Endothelial cell (in vitro differentiated cells): ENCODE data around the gene SP110. TPM values are rescaled to one million over a fixed set of nuclear protein-coding genes. Genes with fewer than 3 reads are reported as not detected.

Experiments
- DNase-seq: peaks from one replicate; pipeline ENCODE4 v3.0.0; 2021; ENCODE audit warnings: low spot score
- H3K27ac Mint-ChIP-seq: one replicate; pipeline ENCODE4 v1.8.0; 2021; ENCODE audit warnings: mixed read lengths, inconsistent platforms; ENCODE audit not compliant: unreplicated experiment
- H3K27me3 Mint-ChIP-seq: one replicate; pipeline ENCODE4 v1.8.0; 2021; ENCODE audit warnings: mild to moderate bottlenecking, moderate library complexity, mixed read lengths, inconsistent platforms; ENCODE audit not compliant: unreplicated experiment
- H3K36me3 Mint-ChIP-seq: one replicate; pipeline ENCODE4 v1.8.0; 2021; ENCODE audit warnings: mild to moderate bottlenecking, low read depth, mixed read lengths, inconsistent platforms; ENCODE audit not compliant: unreplicated experiment
- H3K4me1 Mint-ChIP-seq: one replicate; pipeline ENCODE4 v1.8.0; 2021; ENCODE audit warnings: mild to moderate bottlenecking, mixed read lengths, inconsistent platforms; ENCODE audit not compliant: unreplicated experiment
- H3K4me3 Mint-ChIP-seq: one replicate; pipeline ENCODE4 v1.8.0; 2021; ENCODE audit warnings: mild to moderate bottlenecking, mixed read lengths, inconsistent platforms; ENCODE audit not compliant: unreplicated experiment
- H3K9me3 Mint-ChIP-seq: one replicate; pipeline ENCODE4 v1.8.0; 2021; ENCODE audit warnings: mixed read lengths, inconsistent platforms; ENCODE audit not compliant: unreplicated experiment
- CTCF ChIP-seq: fragments of 200-600 bp; sonication (generic); IDR thresholded peaks from one replicate; pipeline ENCODE4 v1.5.0; 2021; ENCODE audit warnings: antibody characterized with exemption; ENCODE audit not compliant: unreplicated experiment
- total RNA-seq: library from RNA; stranded (reverse); fragmentation: NEBNext Ultra II Directional; extraction: Animal tissue kit (Norgen Biotek cat#: 25700); gene quantifications from one replicate; pipeline ENCODE4 v1.2.1, GENCODE V29; 2021; ENCODE audit not compliant: unreplicated experiment

Gene SP110
- total RNA-seq, 1 donor from 2014 or later, result 5.3 TPM

- no peaks in the 10 kb centered on the region for H3K9me3 Mint-ChIP-seq
- no peak overlapping the region for H3K4me3 Mint-ChIP-seq
- no peak overlapping the region for H3K27ac Mint-ChIP-seq
- no peaks in the 10 kb centered on the region for H3K27me3 Mint-ChIP-seq
- H3K4me1 Mint-ChIP-seq, result no peaks in the 10 kb centered on the region
- no peak for TF ChIP-seq CTCF
- no peak for DNase-seq
- H3K36me3 Mint-ChIP-seq, result peaks cover 3% of the 10 kb centered on the region
Measured at GRCh38 chr2:230205034-230205433, 14.8 kb downstream of the SP110 start.

- no peak overlapping the region for H3K4me3 Mint-ChIP-seq
- no peak for TF ChIP-seq CTCF
- no peak overlapping the region for H3K27ac Mint-ChIP-seq
- peaks cover 3% of the 10 kb centered on the region for H3K36me3 Mint-ChIP-seq
- H3K9me3 Mint-ChIP-seq, result no peaks in the 10 kb centered on the region
- no peaks in the 10 kb centered on the region for H3K4me1 Mint-ChIP-seq
- no peak for DNase-seq
- H3K27me3 Mint-ChIP-seq, result no peaks in the 10 kb centered on the region
Measured at GRCh38 chr2:230203110-230203676, 16.6 kb downstream of the SP110 start.

GRCh38 chr2:230202430-230203109 lies 17.2 kb downstream of the SP110 start:
- TF ChIP-seq CTCF, result no peak
- no peaks in the 10 kb centered on the region for H3K9me3 Mint-ChIP-seq
- H3K4me1 Mint-ChIP-seq, result no peaks in the 10 kb centered on the region
- H3K36me3 Mint-ChIP-seq, result peaks cover 3% of the 10 kb centered on the region
- H3K27me3 Mint-ChIP-seq, result no peaks in the 10 kb centered on the region
- H3K27ac Mint-ChIP-seq, result no peak overlapping the region
- H3K4me3 Mint-ChIP-seq, result no peak overlapping the region
- no peak for DNase-seq

- Mint-ChIP-seq H3K27me3 (no peaks in the 10 kb centered on the region), H3K4me1 (no peaks in the 10 kb centered on the region), H3K9me3 (peaks cover 4% of the 10 kb centered on the region), H3K36me3 (no peaks in the 10 kb centered on the region), H3K27ac (no peak overlapping the region), H3K4me3 (no peak overlapping the region)
- no peak for TF ChIP-seq CTCF
- DNase-seq, result no peak
Measured at GRCh38 chr2:230184727-230185578, 34.8 kb downstream of the SP110 start.
